ENCODE data around the gene GATB. TPM values are rescaled to one million over a fixed set of nuclear protein-coding genes. Genes with fewer than 3 reads are reported as not detected.

The GATB gene
- total RNA-seq, 1 donor from 2014 or later = 24.5 TPM

DNA sequence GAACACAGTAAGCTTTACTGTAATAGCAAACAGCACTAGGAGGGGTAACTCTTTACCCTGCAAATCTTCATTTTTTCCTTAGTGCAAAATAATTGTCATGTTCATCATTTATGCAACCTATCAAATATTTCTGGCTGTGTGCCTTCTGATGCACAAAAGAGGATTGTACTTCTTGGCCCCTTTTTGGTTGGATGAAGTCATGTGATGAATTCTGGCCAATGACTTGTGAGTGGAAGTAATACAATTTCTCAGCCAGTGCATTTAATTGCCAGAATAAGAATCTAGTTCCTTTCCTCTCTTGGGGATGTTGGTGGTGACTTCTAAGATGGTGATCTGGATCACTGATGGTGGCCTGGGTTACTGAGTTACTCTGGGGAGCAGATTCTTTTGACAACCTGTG lies 37.0 kb upstream of the GATB start:
- H3K4me3 Mint-ChIP-seq (ENCODE audit: unreplicated experiment) = no peak overlapping the region
- no peaks in the 10 kb centered on the region for H3K4me1 Mint-ChIP-seq (ENCODE audit: low read depth, unreplicated experiment)
- no peak for DNase-seq
- H3K27ac Mint-ChIP-seq (ENCODE audit: unreplicated experiment) = no peak overlapping the region
- H3K27me3 Mint-ChIP-seq (ENCODE audit: unreplicated experiment) = no peaks in the 10 kb centered on the region
- no peaks in the 10 kb centered on the region for H3K36me3 Mint-ChIP-seq (ENCODE audit: unreplicated experiment)
- H3K9me3 Mint-ChIP-seq (ENCODE audit: unreplicated experiment) = peaks cover 3% of the 10 kb centered on the region
- no peak for TF ChIP-seq CTCF (IDR thresholded peaks at IDR 0.05; ENCODE audit: partially characterized antibody, unreplicated experiment)

- Mint-ChIP-seq H3K27me3 (ENCODE audit: unreplicated experiment) (no peaks in the 10 kb centered on the region), H3K36me3 (ENCODE audit: unreplicated experiment) (no peaks in the 10 kb centered on the region), H3K4me3 (ENCODE audit: unreplicated experiment) (no peak overlapping the region), H3K4me1 (ENCODE audit: low read depth, unreplicated experiment) (no peaks in the 10 kb centered on the region), H3K27ac (ENCODE audit: unreplicated experiment) (no peak overlapping the region), H3K9me3 (ENCODE audit: unreplicated experiment) (peaks cover 3% of the 10 kb centered on the region)
- DNase-seq = no peak
- no peak for TF ChIP-seq CTCF (IDR thresholded peaks at IDR 0.05; ENCODE audit: partially characterized antibody, unreplicated experiment)
Observed at GRCh38 chr4:151797131-151797530, 36.3 kb upstream of the GATB start.

DNA sequence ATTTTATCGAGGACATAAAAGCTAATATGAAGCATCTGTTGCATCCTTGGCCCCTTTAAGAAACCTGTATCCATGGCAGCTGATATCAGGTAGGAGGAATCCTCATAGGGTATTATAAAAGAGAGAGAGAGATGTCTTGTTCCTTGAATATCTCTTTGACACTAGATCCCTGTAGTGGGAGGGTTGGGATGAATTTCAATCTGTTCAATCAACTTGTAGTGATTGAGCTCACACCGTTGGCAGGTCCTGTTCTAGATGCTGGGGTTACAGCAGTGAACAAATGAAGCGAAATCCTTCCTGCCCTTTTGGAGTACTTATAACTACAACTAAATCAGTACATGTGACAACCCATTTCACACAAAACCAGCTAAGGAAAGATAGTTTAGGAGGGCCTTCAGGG lies 35.3 kb upstream of the GATB start:
- Mint-ChIP-seq H3K4me3 (ENCODE audit: unreplicated experiment) (no peak overlapping the region), H3K9me3 (ENCODE audit: unreplicated experiment) (peaks cover 3% of the 10 kb centered on the region), H3K27me3 (ENCODE audit: unreplicated experiment) (no peaks in the 10 kb centered on the region), H3K27ac (ENCODE audit: unreplicated experiment) (no peak overlapping the region), H3K36me3 (ENCODE audit: unreplicated experiment) (no peaks in the 10 kb centered on the region), H3K4me1 (ENCODE audit: low read depth, unreplicated experiment) (no peaks in the 10 kb centered on the region)
- no peak for TF ChIP-seq CTCF (IDR thresholded peaks at IDR 0.05; ENCODE audit: partially characterized antibody, unreplicated experiment)
- DNase-seq = no peak

DNA sequence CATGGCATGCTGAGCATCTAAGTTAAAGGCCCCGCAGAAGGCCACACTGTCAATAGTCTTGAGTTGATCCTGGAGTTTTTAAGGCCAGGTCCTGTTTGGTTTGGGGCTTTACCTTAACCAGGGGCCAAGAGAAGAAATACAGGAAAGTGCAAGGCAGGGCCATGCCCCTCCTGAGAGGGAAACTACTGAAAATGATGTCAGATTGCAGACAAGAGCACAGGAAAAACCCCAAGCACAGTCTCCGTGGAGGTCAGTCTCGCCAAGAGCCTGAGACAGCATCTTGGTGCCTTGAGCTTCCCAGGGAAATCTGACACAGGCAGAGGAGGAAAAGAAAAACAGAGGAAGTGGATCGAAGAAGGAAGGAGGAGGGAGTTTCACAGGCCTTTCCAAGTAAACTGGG lies 32.2 kb upstream of the GATB start:
- Mint-ChIP-seq H3K9me3 (ENCODE audit: unreplicated experiment) (no peaks in the 10 kb centered on the region), H3K4me3 (ENCODE audit: unreplicated experiment) (no peak overlapping the region), H3K27ac (ENCODE audit: unreplicated experiment) (no peak overlapping the region), H3K4me1 (ENCODE audit: low read depth, unreplicated experiment) (no peaks in the 10 kb centered on the region), H3K27me3 (ENCODE audit: unreplicated experiment) (no peaks in the 10 kb centered on the region), H3K36me3 (ENCODE audit: unreplicated experiment) (no peaks in the 10 kb centered on the region)
- no peak for TF ChIP-seq CTCF (IDR thresholded peaks at IDR 0.05; ENCODE audit: partially characterized antibody, unreplicated experiment)
- DNase-seq = no peak

DNA sequence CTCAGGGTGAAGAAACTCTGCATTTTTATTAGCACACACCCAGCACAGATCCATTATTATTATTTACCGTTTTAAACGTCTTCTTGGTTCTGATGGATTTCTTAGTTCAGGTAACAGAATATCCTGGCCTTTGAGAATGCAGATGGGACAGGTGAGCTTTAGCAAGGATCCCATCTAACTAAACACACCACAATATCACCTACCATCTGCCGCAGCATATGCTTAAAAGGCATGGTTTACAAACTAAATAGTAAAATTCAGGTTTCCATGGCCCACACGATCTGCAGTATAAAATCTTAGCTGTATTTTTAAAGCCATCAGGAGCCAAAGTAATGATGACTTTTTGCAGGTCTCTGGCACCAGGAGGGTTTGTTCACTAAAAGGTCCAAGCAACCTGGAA lies 31.7 kb upstream of the GATB start:
- DNase-seq = no peak
- no peak for TF ChIP-seq CTCF (IDR thresholded peaks at IDR 0.05; ENCODE audit: partially characterized antibody, unreplicated experiment)
- no peaks in the 10 kb centered on the region for H3K27me3 Mint-ChIP-seq (ENCODE audit: unreplicated experiment)
- no peak overlapping the region for H3K27ac Mint-ChIP-seq (ENCODE audit: unreplicated experiment)
- H3K4me1 Mint-ChIP-seq (ENCODE audit: low read depth, unreplicated experiment) = no peaks in the 10 kb centered on the region
- H3K9me3 Mint-ChIP-seq (ENCODE audit: unreplicated experiment) = no peaks in the 10 kb centered on the region
- no peak overlapping the region for H3K4me3 Mint-ChIP-seq (ENCODE audit: unreplicated experiment)
- H3K36me3 Mint-ChIP-seq (ENCODE audit: unreplicated experiment) = no peaks in the 10 kb centered on the region

All from glutamatergic neuron (in vitro differentiated cells).